22Rv1 (cell line): Measurements from ENCODE around the gene PIK3R1.

Experiments used
- H3K27ac ChIP-seq: fragments of 450-650 bp; 2 replicates; pipeline ENCODE4 v1.5.1; 2017
- ZFX ChIP-seq: fragments of 450-650 bp; IDR thresholded peaks from 2 replicates; pipeline ENCODE4 v1.6.1; 2017; ENCODE audit warnings: antibody characterized with exemption, borderline replicate concordance
- TF ChIP-seq, protein P1 (sequence below): fragments of 450-650 bp; IDR thresholded peaks from 2 replicates; pipeline ENCODE4 v1.5.1; 2017; ENCODE audit warnings: mild to moderate bottlenecking

Gene PIK3R1

DNA sequence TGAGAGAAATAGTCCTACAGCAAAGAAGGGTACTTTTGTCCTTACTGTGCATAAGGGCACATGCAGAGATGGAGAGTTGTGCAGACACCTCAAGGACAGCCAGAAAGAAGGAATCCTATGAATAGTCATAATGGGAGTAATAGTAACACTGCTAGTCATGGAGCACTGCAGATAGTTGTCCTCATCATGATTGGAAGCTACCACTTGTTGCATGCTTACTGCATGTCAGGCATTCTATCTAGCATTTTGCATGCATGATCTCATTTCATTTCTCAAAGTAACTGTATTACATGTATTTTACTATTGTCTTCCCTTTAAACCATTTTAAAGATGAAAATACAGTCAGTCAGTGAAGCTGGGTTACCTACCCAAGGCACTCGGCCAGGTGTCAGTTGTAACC lies 81.3 kb downstream of the PIK3R1 start:
- H3K27ac ChIP-seq = no peak overlapping the region
- TF ChIP-seq ZFX = no peak
- TF ChIP-seq, protein P1, sequence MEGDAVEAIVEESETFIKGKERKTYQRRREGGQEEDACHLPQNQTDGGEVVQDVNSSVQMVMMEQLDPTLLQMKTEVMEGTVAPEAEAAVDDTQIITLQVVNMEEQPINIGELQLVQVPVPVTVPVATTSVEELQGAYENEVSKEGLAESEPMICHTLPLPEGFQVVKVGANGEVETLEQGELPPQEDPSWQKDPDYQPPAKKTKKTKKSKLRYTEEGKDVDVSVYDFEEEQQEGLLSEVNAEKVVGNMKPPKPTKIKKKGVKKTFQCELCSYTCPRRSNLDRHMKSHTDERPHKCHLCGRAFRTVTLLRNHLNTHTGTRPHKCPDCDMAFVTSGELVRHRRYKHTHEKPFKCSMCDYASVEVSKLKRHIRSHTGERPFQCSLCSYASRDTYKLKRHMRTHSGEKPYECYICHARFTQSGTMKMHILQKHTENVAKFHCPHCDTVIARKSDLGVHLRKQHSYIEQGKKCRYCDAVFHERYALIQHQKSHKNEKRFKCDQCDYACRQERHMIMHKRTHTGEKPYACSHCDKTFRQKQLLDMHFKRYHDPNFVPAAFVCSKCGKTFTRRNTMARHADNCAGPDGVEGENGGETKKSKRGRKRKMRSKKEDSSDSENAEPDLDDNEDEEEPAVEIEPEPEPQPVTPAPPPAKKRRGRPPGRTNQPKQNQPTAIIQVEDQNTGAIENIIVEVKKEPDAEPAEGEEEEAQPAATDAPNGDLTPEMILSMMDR = no peak

DNA sequence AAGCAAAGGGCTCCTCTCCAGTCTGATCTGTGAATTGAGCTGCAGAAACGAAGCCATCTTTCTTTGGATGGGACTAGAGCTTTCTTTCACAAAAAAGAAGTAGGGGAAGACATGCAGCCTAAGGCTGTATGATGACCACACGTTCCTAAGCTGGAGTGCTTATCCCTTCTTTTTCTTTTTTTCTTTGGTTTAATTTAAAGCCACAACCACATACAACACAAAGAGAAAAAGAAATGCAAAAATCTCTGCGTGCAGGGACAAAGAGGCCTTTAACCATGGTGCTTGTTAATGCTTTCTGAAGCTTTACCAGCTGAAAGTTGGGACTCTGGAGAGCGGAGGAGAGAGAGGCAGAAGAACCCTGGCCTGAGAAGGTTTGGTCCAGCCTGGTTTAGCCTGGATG lies 82.1 kb downstream of the PIK3R1 start:
- TF ChIP-seq, protein P1 = no peak
- TF ChIP-seq ZFX = no peak
- no peak overlapping the region for H3K27ac ChIP-seq

GRCh38 chr5:68298479-68298878 lies 82.9 kb downstream of the PIK3R1 start:
- H3K27ac ChIP-seq = no peak overlapping the region
- TF ChIP-seq ZFX = no peak
- TF ChIP-seq, protein P1 = no peak

GRCh38 chr5:68299105-68299504 lies 83.5 kb downstream of the PIK3R1 start:
- H3K27ac ChIP-seq = no peak overlapping the region
- TF ChIP-seq, protein P1 = no peak
- no peak for TF ChIP-seq ZFX

- H3K27ac ChIP-seq = no peak overlapping the region
- TF ChIP-seq, protein P1 = no peak
- TF ChIP-seq ZFX = no peak
Observed at GRCh38 chr5:68299575-68299974, 84.0 kb downstream of the PIK3R1 start.

DNA sequence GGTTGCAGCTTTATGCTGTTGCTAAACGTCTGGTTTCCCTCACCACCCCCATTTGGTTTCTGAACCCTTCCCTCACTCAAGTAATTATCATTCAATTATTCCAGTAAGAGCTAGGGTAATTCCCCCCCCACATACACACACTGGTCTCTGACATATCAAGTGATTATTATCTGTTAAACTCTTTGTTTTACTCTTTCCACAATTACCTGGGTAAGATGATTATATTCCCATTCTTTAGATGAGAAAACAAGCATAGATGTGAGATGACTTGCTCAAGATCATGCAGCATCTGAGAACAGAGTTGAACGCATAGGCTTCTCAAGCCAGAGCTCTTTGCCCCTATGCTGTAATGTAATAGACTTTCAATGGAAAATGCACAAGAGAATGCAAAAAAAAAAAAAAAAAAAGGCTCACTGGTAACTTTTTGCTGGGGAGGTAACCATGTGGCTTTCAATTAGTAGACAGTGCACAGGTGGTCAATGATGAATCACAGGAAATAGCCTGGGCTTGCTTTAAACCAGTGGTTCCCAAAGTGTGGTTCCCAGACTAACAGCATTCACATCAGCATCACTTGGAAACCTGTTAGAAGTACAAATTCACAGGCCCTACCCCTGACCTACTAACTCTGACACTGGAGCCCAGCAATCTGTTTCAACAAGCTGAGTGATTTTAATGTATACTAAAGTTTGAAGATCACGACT lies 87.6 kb downstream of the PIK3R1 start:
- TF ChIP-seq, protein P1 = no peak
- TF ChIP-seq ZFX = no peak

DNA sequence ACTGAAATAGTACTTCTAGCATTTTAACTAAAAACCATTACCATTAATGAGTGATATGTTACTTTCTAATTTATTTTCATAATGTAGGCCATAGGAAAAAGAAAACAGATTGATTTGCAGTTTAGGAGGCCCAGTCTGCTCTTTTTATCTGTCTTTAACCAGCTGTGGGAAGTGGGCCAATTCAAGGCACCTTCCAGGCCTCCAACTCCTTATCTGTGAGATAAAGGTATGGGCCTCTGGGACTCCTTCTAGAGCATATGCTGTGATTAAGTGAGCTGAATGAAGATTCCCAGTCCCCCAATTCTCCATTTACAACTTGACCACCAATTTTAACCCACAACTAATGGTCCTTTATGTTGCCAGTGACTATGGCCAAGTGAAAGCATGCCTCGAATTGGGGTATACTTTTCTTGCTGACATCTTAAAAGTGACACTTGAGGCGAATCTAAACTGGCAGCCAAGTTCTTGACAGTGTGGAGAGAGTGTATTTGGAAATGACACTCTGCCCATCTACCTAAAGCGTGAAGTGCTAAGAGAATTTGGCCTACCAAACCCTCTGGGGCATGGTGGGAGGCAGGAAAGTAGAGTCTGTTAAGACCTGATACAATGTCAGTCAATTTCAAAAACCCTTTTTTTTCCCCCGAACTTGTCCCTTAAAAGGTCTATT lies 88.3 kb downstream of the PIK3R1 start:
- H3K27ac ChIP-seq = no peak overlapping the region
- TF ChIP-seq, protein P1 = no peak
- no peak for TF ChIP-seq ZFX

More for the DNA sequence above, 87.6 kb downstream of the PIK3R1 start:
- H3K27ac ChIP-seq = no peak overlapping the region
